H9 (cell line): ENCODE results near the gene CHMP4B. TPM values are rescaled to one million over a fixed set of nuclear protein-coding genes. Genes with fewer than 3 reads are reported as not detected.

ENCODE experiments used
- DNase-seq: peaks from one replicate; pipeline ENCODE4 v3.0.0-alpha.2; 2017
- H2AFZ ChIP-seq: one replicate; pipeline ENCODE4 v1.6.1; 2013; ENCODE audit warnings: mild to moderate bottlenecking, low read length, control low read depth, moderate library complexity
- H2AK5ac ChIP-seq: 2 replicates; pipeline ENCODE4 v1.6.1; 2013; ENCODE audit warnings: low read length, control low read depth, mixed read lengths; ENCODE audit not compliant: insufficient read length
- H2BK120ac ChIP-seq: one replicate; pipeline ENCODE4 v1.6.1; 2013; ENCODE audit warnings: low read depth, mild to moderate bottlenecking, low read length, control low read depth, inconsistent platforms; ENCODE audit not compliant: poor library complexity, severe bottlenecking
- H2BK12ac ChIP-seq: 2 replicates; pipeline ENCODE4 v1.6.1; 2013; ENCODE audit warnings: low read length, control low read depth, mixed read lengths, low read depth; ENCODE audit not compliant: insufficient read length
- H2BK15ac ChIP-seq: 2 replicates; pipeline ENCODE4 v1.6.1; 2013; ENCODE audit warnings: low read depth, low read length, control low read depth
- H2BK20ac ChIP-seq: one replicate; pipeline ENCODE4 v1.6.1; 2013; ENCODE audit warnings: low read depth, mild to moderate bottlenecking, low read length, control low read depth, inconsistent platforms; ENCODE audit not compliant: poor library complexity, severe bottlenecking
- H2BK5ac ChIP-seq: 2 replicates; pipeline ENCODE4 v1.6.1; 2013; ENCODE audit warnings: low read length, control low read depth, mixed read lengths; ENCODE audit not compliant: insufficient read length
- H3K14ac ChIP-seq: 2 replicates; pipeline ENCODE4 v1.6.1; 2013; ENCODE audit warnings: low read length, control low read depth; ENCODE audit not compliant: insufficient read depth
- H3K18ac ChIP-seq: 2 replicates; pipeline ENCODE4 v1.6.1; 2013; ENCODE audit warnings: low read depth, mild to moderate bottlenecking, mixed read lengths, low read length, control low read depth; ENCODE audit not compliant: insufficient read length
- H3K23ac ChIP-seq: 2 replicates; pipeline ENCODE4 v1.6.1; 2013; ENCODE audit warnings: low read length, control low read depth, mixed read lengths, low read depth; ENCODE audit not compliant: insufficient read length
- H3K23me2 ChIP-seq: 2 replicates; pipeline ENCODE4 v1.6.1; 2013; ENCODE audit warnings: low read depth, mild to moderate bottlenecking, mixed read lengths, low read length, control low read depth; ENCODE audit not compliant: insufficient read length, poor library complexity, severe bottlenecking
- H3K27ac ChIP-seq: 2 replicates; pipeline ENCODE4 v1.5.1; 2013; ENCODE audit warnings: low read length, control low read depth, mixed read lengths, low read depth; ENCODE audit not compliant: insufficient read length
- H3K27me3 ChIP-seq: 2 replicates; pipeline ENCODE4 v1.6.1; 2013; ENCODE audit warnings: low read length, control low read depth, inconsistent platforms; ENCODE audit not compliant: insufficient read depth
- H3K4ac ChIP-seq: 2 replicates; pipeline ENCODE4 v1.6.1; 2013; ENCODE audit warnings: low read depth, mild to moderate bottlenecking, control low read depth, inconsistent platforms, low read length, moderate library complexity
- H3K4me1 ChIP-seq: 2 replicates; pipeline ENCODE4 v1.6.1; 2013; ENCODE audit warnings: low read length, control low read depth, inconsistent platforms; ENCODE audit not compliant: insufficient read depth
- H3K4me2 ChIP-seq: 2 replicates; pipeline ENCODE4 v1.6.1; 2013; ENCODE audit warnings: low read length, control low read depth, mixed read lengths; ENCODE audit not compliant: insufficient read length, insufficient read depth
- H3K56ac ChIP-seq: 2 replicates; pipeline ENCODE4 v1.6.1; 2013; ENCODE audit warnings: low read depth, mild to moderate bottlenecking, mixed read lengths, low read length, control low read depth; ENCODE audit not compliant: insufficient read length
- H3K79me1 ChIP-seq: 2 replicates; pipeline ENCODE4 v1.6.1; 2013; ENCODE audit warnings: low read depth, mild to moderate bottlenecking, moderate library complexity, low read length, control low read depth, inconsistent platforms; ENCODE audit not compliant: insufficient read depth, poor library complexity, severe bottlenecking
- H3K79me2 ChIP-seq: 2 replicates; pipeline ENCODE4 v1.6.1; 2013; ENCODE audit warnings: low read length, control low read depth, inconsistent platforms; ENCODE audit not compliant: insufficient read depth
- H3K9ac ChIP-seq: 2 replicates; pipeline ENCODE4 v1.6.1; 2013; ENCODE audit warnings: low read length, control low read depth, mixed read lengths; ENCODE audit not compliant: insufficient read length; ENCODE audit errors: extremely low read depth
- H3K9me3 ChIP-seq: one replicate; pipeline ENCODE4 v1.6.1; 2013; ENCODE audit warnings: low read depth, low read length, inconsistent platforms; ENCODE audit not compliant: control insufficient read depth
- H3T11ph ChIP-seq: one replicate; pipeline ENCODE4 v1.6.1; 2013; ENCODE audit warnings: mild to moderate bottlenecking, low read length, control low read depth, inconsistent platforms
- H4K20me1 ChIP-seq: one replicate; pipeline ENCODE4 v1.6.1; 2013; ENCODE audit not compliant: control insufficient read depth, insufficient read length, insufficient read depth
- H4K5ac ChIP-seq: 2 replicates; pipeline ENCODE4 v1.6.1; 2013; ENCODE audit warnings: low read depth, mild to moderate bottlenecking, mixed read lengths, low read length, control low read depth; ENCODE audit not compliant: insufficient read length
- H4K8ac ChIP-seq: replicated peaks from 2 replicates; pipeline ENCODE4 v1.6.1; 2013; ENCODE audit warnings: low read length, control low read depth, mixed read lengths, low read depth; ENCODE audit not compliant: insufficient read length
- H4K91ac ChIP-seq: 2 replicates; pipeline ENCODE4 v1.6.1; 2013; ENCODE audit warnings: low read depth, mild to moderate bottlenecking, moderate library complexity, mixed read lengths, low read length, control low read depth; ENCODE audit not compliant: insufficient read length
- H3K27ac Mint-ChIP-seq, 3 experiments: 2 replicates in 2 of 3; 3 replicates in 1 of 3; pipeline ENCODE4 v1.8.0; 2020 to 2021; ENCODE audit warnings: mixed read lengths in 3 of 3, mild to moderate bottlenecking in 1 of 3, moderate library complexity in 1 of 3
- H3K27me3 Mint-ChIP-seq: 2 replicates; pipeline ENCODE4 v1.8.0; 2021; ENCODE audit warnings: low read depth, mild to moderate bottlenecking, moderate library complexity, mixed read lengths
- H3K36me3 Mint-ChIP-seq, 3 experiments: 2 replicates in 2 of 3; 3 replicates in 1 of 3; pipeline ENCODE4 v1.8.0; 2020 to 2021; ENCODE audit warnings: low read depth in 3 of 3, mixed read lengths in 3 of 3; ENCODE audit not compliant: insufficient read depth in 1 of 3
- H3K4me1 Mint-ChIP-seq, 2 experiments: 2 replicates each; pipeline ENCODE4 v1.8.0; 2020; ENCODE audit warnings: mixed read lengths in 2 of 2
- H3K4me3 Mint-ChIP-seq, 2 experiments: 2 replicates in 1 of 2; 3 replicates in 1 of 2; pipeline ENCODE4 v1.8.0; 2020 to 2021; ENCODE audit warnings: mild to moderate bottlenecking in 2 of 2, mixed read lengths in 2 of 2, moderate library complexity in 1 of 2
- H3K9me3 Mint-ChIP-seq, 2 experiments: 2 replicates in 1 of 2; 3 replicates in 1 of 2; pipeline ENCODE4 v1.8.0; 2020; ENCODE audit warnings: mild to moderate bottlenecking in 2 of 2, mixed read lengths in 2 of 2, moderate library complexity in 1 of 2
- CTCF ChIP-seq: fragments of 200-600 bp; sonication (generic); conservative IDR thresholded peaks from 3 replicates; pipeline ENCODE4 v1.8.0; 2021; ENCODE audit warnings: antibody characterized with exemption, mild to moderate bottlenecking
- WGBS: extraction: QIAGEN DNeasy Blood & Tissue Kit; methylation state at CpG from one replicate; pipeline ENCODE4 v1.1.7; 2013; ENCODE audit warnings: missing lambda C conversion rate, low lambda C conversion rate, mixed read lengths; ENCODE audit not compliant: insufficient read length; ENCODE audit errors: extremely low coverage; 5-methylcytosine and 5-hydroxymethylcytosine counted together
- total RNA-seq: library from RNA; stranded (reverse); gene quantifications from 2 replicates; pipeline ENCODE4 v1.2.1, GENCODE V29; 2021

Gene CHMP4B
- total RNA-seq, 1 experiment from 2014 or later, result 94.9 TPM

GRCh38 chr20:33817411-33817810, 6.3 kb downstream of the CHMP4B start:
- H2BK12ac ChIP-seq, result no peak overlapping the region
- Mint-ChIP-seq H3K9me3 (no peaks in the 10 kb centered on the region), H3K4me1 (peaks cover 24 to 36% of the 10 kb centered on the region in 2 experiments), H3K27ac (no peak overlapping the region), H3K4me3 (no peak overlapping the region), H3K27me3 (no peaks in the 10 kb centered on the region), H3K36me3 (no peaks in the 10 kb centered on the region; a peak in 2 of 7 replicates)
- no peak overlapping the region for H2BK15ac ChIP-seq
- no peak overlapping the region for H3K4ac ChIP-seq
- no peak overlapping the region for H3K27ac ChIP-seq
- H3K56ac ChIP-seq, result no peak overlapping the region
- H2BK20ac ChIP-seq, result no peak overlapping the region
- no peak overlapping the region for H4K91ac ChIP-seq
- no peak overlapping the region for H3K9ac ChIP-seq
- H3T11ph ChIP-seq, result no peak overlapping the region
- H3K23me2 ChIP-seq, result peaks cover 6% of the 10 kb centered on the region
- H3K9me3 ChIP-seq, result no peaks in the 10 kb centered on the region
- no peak for DNase-seq
- no peak overlapping the region for H3K18ac ChIP-seq
- no peak overlapping the region for H2BK5ac ChIP-seq
- no peak overlapping the region for H3K14ac ChIP-seq
- H3K79me1 ChIP-seq, result peaks cover 6% of the 10 kb centered on the region
- H3K79me2 ChIP-seq, result peaks cover 12% of the 10 kb centered on the region; the same call in 1 of the 2 replicates
- no peak overlapping the region for H2BK120ac ChIP-seq
- no peak overlapping the region for H4K8ac ChIP-seq
- no peaks in the 10 kb centered on the region for H3K27me3 ChIP-seq
- no peak overlapping the region for H4K5ac ChIP-seq
- no peak overlapping the region for H2AFZ ChIP-seq
- TF ChIP-seq CTCF, result no peak
- no peak overlapping the region for H2AK5ac ChIP-seq
- no peak overlapping the region for H3K23ac ChIP-seq
- no peaks in the 10 kb centered on the region for H3K4me1 ChIP-seq
- WGBS, result no CpG with 5 or more reads among the region's 5 CpGs
- no peak overlapping the region for H3K4me2 ChIP-seq
- H4K20me1 ChIP-seq, result no peaks in the 10 kb centered on the region
